H9 (cell line): Measurements from ENCODE around the gene KRTAP1-4. TPM values are rescaled to one million over a fixed set of nuclear protein-coding genes. Genes with fewer than 3 reads are reported as not detected.

Experiments used
- DNase-seq: peaks from one replicate; pipeline ENCODE4 v3.0.0-alpha.2; 2017
- H2AFZ ChIP-seq: one replicate; pipeline ENCODE4 v1.6.1; 2013; ENCODE audit warnings: mild to moderate bottlenecking, low read length, control low read depth, moderate library complexity
- H2AK5ac ChIP-seq: 2 replicates; pipeline ENCODE4 v1.6.1; 2013; ENCODE audit warnings: low read length, control low read depth, mixed read lengths; ENCODE audit not compliant: insufficient read length
- H2BK120ac ChIP-seq: one replicate; pipeline ENCODE4 v1.6.1; 2013; ENCODE audit warnings: low read depth, mild to moderate bottlenecking, low read length, control low read depth, inconsistent platforms; ENCODE audit not compliant: poor library complexity, severe bottlenecking
- H2BK12ac ChIP-seq: 2 replicates; pipeline ENCODE4 v1.6.1; 2013; ENCODE audit warnings: low read length, control low read depth, mixed read lengths, low read depth; ENCODE audit not compliant: insufficient read length
- H2BK15ac ChIP-seq: 2 replicates; pipeline ENCODE4 v1.6.1; 2013; ENCODE audit warnings: low read depth, low read length, control low read depth
- H2BK20ac ChIP-seq: one replicate; pipeline ENCODE4 v1.6.1; 2013; ENCODE audit warnings: low read depth, mild to moderate bottlenecking, low read length, control low read depth, inconsistent platforms; ENCODE audit not compliant: poor library complexity, severe bottlenecking
- H2BK5ac ChIP-seq: 2 replicates; pipeline ENCODE4 v1.6.1; 2013; ENCODE audit warnings: low read length, control low read depth, mixed read lengths; ENCODE audit not compliant: insufficient read length
- H3K14ac ChIP-seq: 2 replicates; pipeline ENCODE4 v1.6.1; 2013; ENCODE audit warnings: low read length, control low read depth; ENCODE audit not compliant: insufficient read depth
- H3K18ac ChIP-seq: 2 replicates; pipeline ENCODE4 v1.6.1; 2013; ENCODE audit warnings: low read depth, mild to moderate bottlenecking, mixed read lengths, low read length, control low read depth; ENCODE audit not compliant: insufficient read length
- H3K23ac ChIP-seq: 2 replicates; pipeline ENCODE4 v1.6.1; 2013; ENCODE audit warnings: low read length, control low read depth, mixed read lengths, low read depth; ENCODE audit not compliant: insufficient read length
- H3K23me2 ChIP-seq: 2 replicates; pipeline ENCODE4 v1.6.1; 2013; ENCODE audit warnings: low read depth, mild to moderate bottlenecking, mixed read lengths, low read length, control low read depth; ENCODE audit not compliant: insufficient read length, poor library complexity, severe bottlenecking
- H3K27ac ChIP-seq: 2 replicates; pipeline ENCODE4 v1.5.1; 2013; ENCODE audit warnings: low read length, control low read depth, mixed read lengths, low read depth; ENCODE audit not compliant: insufficient read length
- H3K27me3 ChIP-seq: 2 replicates; pipeline ENCODE4 v1.6.1; 2013; ENCODE audit warnings: low read length, control low read depth, inconsistent platforms; ENCODE audit not compliant: insufficient read depth
- H3K4ac ChIP-seq: 2 replicates; pipeline ENCODE4 v1.6.1; 2013; ENCODE audit warnings: low read depth, mild to moderate bottlenecking, control low read depth, inconsistent platforms, low read length, moderate library complexity
- H3K4me1 ChIP-seq: 2 replicates; pipeline ENCODE4 v1.6.1; 2013; ENCODE audit warnings: low read length, control low read depth, inconsistent platforms; ENCODE audit not compliant: insufficient read depth
- H3K4me2 ChIP-seq: 2 replicates; pipeline ENCODE4 v1.6.1; 2013; ENCODE audit warnings: low read length, control low read depth, mixed read lengths; ENCODE audit not compliant: insufficient read length, insufficient read depth
- H3K56ac ChIP-seq: 2 replicates; pipeline ENCODE4 v1.6.1; 2013; ENCODE audit warnings: low read depth, mild to moderate bottlenecking, mixed read lengths, low read length, control low read depth; ENCODE audit not compliant: insufficient read length
- H3K79me1 ChIP-seq: 2 replicates; pipeline ENCODE4 v1.6.1; 2013; ENCODE audit warnings: low read depth, mild to moderate bottlenecking, moderate library complexity, low read length, control low read depth, inconsistent platforms; ENCODE audit not compliant: insufficient read depth, poor library complexity, severe bottlenecking
- H3K79me2 ChIP-seq: 2 replicates; pipeline ENCODE4 v1.6.1; 2013; ENCODE audit warnings: low read length, control low read depth, inconsistent platforms; ENCODE audit not compliant: insufficient read depth
- H3K9ac ChIP-seq: 2 replicates; pipeline ENCODE4 v1.6.1; 2013; ENCODE audit warnings: low read length, control low read depth, mixed read lengths; ENCODE audit not compliant: insufficient read length; ENCODE audit errors: extremely low read depth
- H3K9me3 ChIP-seq: one replicate; pipeline ENCODE4 v1.6.1; 2013; ENCODE audit warnings: low read depth, low read length, inconsistent platforms; ENCODE audit not compliant: control insufficient read depth
- H3T11ph ChIP-seq: one replicate; pipeline ENCODE4 v1.6.1; 2013; ENCODE audit warnings: mild to moderate bottlenecking, low read length, control low read depth, inconsistent platforms
- H4K20me1 ChIP-seq: one replicate; pipeline ENCODE4 v1.6.1; 2013; ENCODE audit not compliant: control insufficient read depth, insufficient read length, insufficient read depth
- H4K5ac ChIP-seq: 2 replicates; pipeline ENCODE4 v1.6.1; 2013; ENCODE audit warnings: low read depth, mild to moderate bottlenecking, mixed read lengths, low read length, control low read depth; ENCODE audit not compliant: insufficient read length
- H4K8ac ChIP-seq: replicated peaks from 2 replicates; pipeline ENCODE4 v1.6.1; 2013; ENCODE audit warnings: low read length, control low read depth, mixed read lengths, low read depth; ENCODE audit not compliant: insufficient read length
- H4K91ac ChIP-seq: 2 replicates; pipeline ENCODE4 v1.6.1; 2013; ENCODE audit warnings: low read depth, mild to moderate bottlenecking, moderate library complexity, mixed read lengths, low read length, control low read depth; ENCODE audit not compliant: insufficient read length
- H3K27ac Mint-ChIP-seq, 3 experiments: 2 replicates in 2 of 3; 3 replicates in 1 of 3; pipeline ENCODE4 v1.8.0; 2020 to 2021; ENCODE audit warnings: mixed read lengths in 3 of 3, mild to moderate bottlenecking in 1 of 3, moderate library complexity in 1 of 3
- H3K27me3 Mint-ChIP-seq: 2 replicates; pipeline ENCODE4 v1.8.0; 2021; ENCODE audit warnings: low read depth, mild to moderate bottlenecking, moderate library complexity, mixed read lengths
- H3K36me3 Mint-ChIP-seq, 3 experiments: 2 replicates in 2 of 3; 3 replicates in 1 of 3; pipeline ENCODE4 v1.8.0; 2020 to 2021; ENCODE audit warnings: low read depth in 3 of 3, mixed read lengths in 3 of 3; ENCODE audit not compliant: insufficient read depth in 1 of 3
- H3K4me1 Mint-ChIP-seq, 2 experiments: 2 replicates each; pipeline ENCODE4 v1.8.0; 2020; ENCODE audit warnings: mixed read lengths in 2 of 2
- H3K4me3 Mint-ChIP-seq, 2 experiments: 2 replicates in 1 of 2; 3 replicates in 1 of 2; pipeline ENCODE4 v1.8.0; 2020 to 2021; ENCODE audit warnings: mild to moderate bottlenecking in 2 of 2, mixed read lengths in 2 of 2, moderate library complexity in 1 of 2
- H3K9me3 Mint-ChIP-seq, 2 experiments: 2 replicates in 1 of 2; 3 replicates in 1 of 2; pipeline ENCODE4 v1.8.0; 2020; ENCODE audit warnings: mild to moderate bottlenecking in 2 of 2, mixed read lengths in 2 of 2, moderate library complexity in 1 of 2
- WGBS: extraction: QIAGEN DNeasy Blood & Tissue Kit; methylation state at CpG from one replicate; pipeline ENCODE4 v1.1.7; 2013; ENCODE audit warnings: missing lambda C conversion rate, low lambda C conversion rate, mixed read lengths; ENCODE audit not compliant: insufficient read length; ENCODE audit errors: extremely low coverage; 5-methylcytosine and 5-hydroxymethylcytosine counted together
- total RNA-seq: library from RNA; stranded (reverse); gene quantifications from 2 replicates; pipeline ENCODE4 v1.2.1, GENCODE V29; 2021
- TF ChIP-seq, protein P1 (sequence below): fragments of 200-600 bp; sonication (generic); conservative IDR thresholded peaks from 3 replicates; pipeline ENCODE4 v1.8.0; 2021; ENCODE audit warnings: antibody characterized with exemption, mild to moderate bottlenecking

KRTAP1-4 gene
- total RNA-seq, 1 experiment from 2014 or later = not detected

DNA sequence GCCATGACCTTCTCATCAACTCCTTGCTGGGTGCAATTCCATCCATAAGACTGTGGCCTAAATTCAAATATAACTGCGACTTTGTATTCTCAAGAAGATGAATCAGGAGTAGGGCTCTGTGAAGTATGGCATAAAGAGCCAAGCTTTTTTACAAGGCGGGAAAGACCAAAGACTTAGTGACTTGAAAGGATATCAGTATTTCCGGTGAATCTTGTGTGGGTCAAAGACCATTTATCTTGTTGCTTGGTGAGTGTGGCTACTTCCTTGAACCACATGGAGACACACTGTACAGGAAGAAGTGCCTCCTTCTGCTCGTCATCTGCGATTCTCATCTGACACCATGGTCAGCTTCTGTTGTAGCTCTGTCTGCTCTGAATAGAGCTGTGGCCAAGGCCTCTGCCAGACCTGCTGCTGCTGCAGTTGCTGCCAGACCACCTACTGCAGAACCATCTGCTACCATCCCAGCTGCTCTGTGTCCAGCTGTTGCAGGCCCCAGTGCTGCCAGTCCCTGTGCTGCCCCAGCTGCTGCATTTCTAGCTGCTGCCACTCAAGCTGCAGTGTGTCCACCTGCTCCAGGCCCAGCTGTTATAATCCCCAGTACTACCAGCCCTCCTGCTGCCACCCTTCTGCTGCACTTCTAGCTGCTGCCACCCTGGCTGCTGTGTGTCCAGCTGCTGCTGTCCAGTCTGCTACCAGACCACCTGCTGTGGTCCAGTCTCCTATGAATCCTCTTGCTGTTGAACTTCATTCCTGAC is 41.8 kb upstream of the KRTAP1-4 start:
- Histone ChIP-seq H2BK15ac (no peak overlapping the region), H3K9ac (no peak overlapping the region), H4K8ac (no peak overlapping the region), H2AFZ (no peak overlapping the region), H3K14ac (no peak overlapping the region), H3K79me1 (no peaks in the 10 kb centered on the region), H3K23ac (no peak overlapping the region), H3K27me3 (no peaks in the 10 kb centered on the region), H4K5ac (no peak overlapping the region), H3K23me2 (no peaks in the 10 kb centered on the region), H2BK12ac (no peak overlapping the region), H3K9me3 (no peaks in the 10 kb centered on the region), H4K20me1 (no peaks in the 10 kb centered on the region), H2AK5ac (no peak overlapping the region), H2BK120ac (no peak overlapping the region), H3K4ac (no peak overlapping the region), H3K56ac (no peak overlapping the region), H3K79me2 (no peaks in the 10 kb centered on the region), H3K27ac (no peak overlapping the region), H3K4me1 (no peaks in the 10 kb centered on the region), H3T11ph (no peak overlapping the region), H3K4me2 (no peak overlapping the region), H4K91ac (no peak overlapping the region), H3K18ac (no peak overlapping the region), H2BK5ac (no peak overlapping the region), H2BK20ac (no peak overlapping the region)
- no peak overlapping the region for H3K4me3 Mint-ChIP-seq
- no peaks in the 10 kb centered on the region for H3K4me1 Mint-ChIP-seq
- no peaks in the 10 kb centered on the region; the same call in none of the 2 replicates for H3K27me3 Mint-ChIP-seq
- H3K9me3 Mint-ChIP-seq = no peaks in the 10 kb centered on the region
- TF ChIP-seq, protein P1, sequence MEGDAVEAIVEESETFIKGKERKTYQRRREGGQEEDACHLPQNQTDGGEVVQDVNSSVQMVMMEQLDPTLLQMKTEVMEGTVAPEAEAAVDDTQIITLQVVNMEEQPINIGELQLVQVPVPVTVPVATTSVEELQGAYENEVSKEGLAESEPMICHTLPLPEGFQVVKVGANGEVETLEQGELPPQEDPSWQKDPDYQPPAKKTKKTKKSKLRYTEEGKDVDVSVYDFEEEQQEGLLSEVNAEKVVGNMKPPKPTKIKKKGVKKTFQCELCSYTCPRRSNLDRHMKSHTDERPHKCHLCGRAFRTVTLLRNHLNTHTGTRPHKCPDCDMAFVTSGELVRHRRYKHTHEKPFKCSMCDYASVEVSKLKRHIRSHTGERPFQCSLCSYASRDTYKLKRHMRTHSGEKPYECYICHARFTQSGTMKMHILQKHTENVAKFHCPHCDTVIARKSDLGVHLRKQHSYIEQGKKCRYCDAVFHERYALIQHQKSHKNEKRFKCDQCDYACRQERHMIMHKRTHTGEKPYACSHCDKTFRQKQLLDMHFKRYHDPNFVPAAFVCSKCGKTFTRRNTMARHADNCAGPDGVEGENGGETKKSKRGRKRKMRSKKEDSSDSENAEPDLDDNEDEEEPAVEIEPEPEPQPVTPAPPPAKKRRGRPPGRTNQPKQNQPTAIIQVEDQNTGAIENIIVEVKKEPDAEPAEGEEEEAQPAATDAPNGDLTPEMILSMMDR = no peak
- no peak for DNase-seq
- no peak overlapping the region for H3K27ac Mint-ChIP-seq
- H3K36me3 Mint-ChIP-seq = no peaks in the 10 kb centered on the region
- no CpG with 5 or more reads among the region's 5 CpGs for WGBS
